K562 (cell line): ENCODE measurements around the gene CNNM4.

Experiments
- CREB1 ChIP-seq, 2 experiments: sonication (generic) in 1 of 2; formaldehyde crosslinking in 1 of 2; IDR thresholded peaks; 2 replicates each; pipeline versions ENCODE4 v1.6.1 to v1.8.0; 2012 to 2022; ENCODE audit warnings: inconsistent platforms in 1 of 2, mild to moderate bottlenecking in 1 of 2, missing genetic modification reagents in 1 of 2, moderate library complexity in 1 of 2
- CTCF ChIP-seq, 3 experiments: IDR thresholded peaks in 2 of 3; conservative IDR thresholded peaks in 1 of 3; 2 replicates each; pipeline ENCODE4 v1.5.1; 2011 to 2012; ENCODE audit warnings: low read length in 3 of 3, mild to moderate bottlenecking in 3 of 3, control low read depth in 2 of 3, improper control_type of control experiment in 1 of 3, inconsistent platforms in 1 of 3, low read depth in 1 of 3, mixed read lengths in 1 of 3, moderate library complexity in 1 of 3; ENCODE audit not compliant: insufficient read depth in 2 of 3
- EZH2 ChIP-seq: IDR thresholded peaks from 2 replicates; pipeline ENCODE4 v1.6.1; 2012; ENCODE audit warnings: low read depth, mild to moderate bottlenecking, inconsistent platforms, low read length, borderline replicate concordance
- FIP1L1 ChIP-seq: fragments of 200-400 bp; formaldehyde crosslinking; IDR thresholded peaks from 2 replicates; pipeline ENCODE4 v1.6.1; 2018; ENCODE audit warnings: mild to moderate bottlenecking, low read depth, low read length; ENCODE audit not compliant: poor library complexity, severe bottlenecking
- NR2C2 ChIP-seq, 2 experiments: fragments of 200-800 bp in 1 of 2; sonication (Bioruptor generic) in 1 of 2; sonication (generic) in 1 of 2; formaldehyde crosslinking in 1 of 2; IDR thresholded peaks; 2 replicates each; pipeline versions ENCODE4 v1.6.1 to v1.8.0; 2016 to 2022; ENCODE audit warnings: mild to moderate bottlenecking in 1 of 2, missing compliant biosample characterization in 1 of 2, missing genetic modification characterization in 1 of 2, missing genetic modification reagents in 1 of 2
- POLR2AphosphoS5 ChIP-seq: IDR thresholded peaks from 2 replicates; pipeline ENCODE4 v1.6.1; 2011; ENCODE audit warnings: mild to moderate bottlenecking, low read depth, low read length, moderate library complexity; ENCODE audit not compliant: control insufficient read depth, insufficient read depth
- SMAD1 ChIP-seq: fragments of 150-350 bp; IDR thresholded peaks from 2 replicates; pipeline ENCODE4 v1.6.1; 2014; ENCODE audit warnings: low read length, low read depth; ENCODE audit not compliant: partially characterized antibody
- TEAD4 ChIP-seq, 2 experiments: sonication (generic) in 1 of 2; formaldehyde crosslinking in 1 of 2; IDR thresholded peaks; 2 replicates each; pipeline versions ENCODE4 v1.6.1 to v1.8.0; 2012 to 2022; ENCODE audit warnings: borderline replicate concordance in 1 of 2, inconsistent platforms in 1 of 2, low read length in 1 of 2, mild to moderate bottlenecking in 1 of 2, missing genetic modification reagents in 1 of 2

DNA sequence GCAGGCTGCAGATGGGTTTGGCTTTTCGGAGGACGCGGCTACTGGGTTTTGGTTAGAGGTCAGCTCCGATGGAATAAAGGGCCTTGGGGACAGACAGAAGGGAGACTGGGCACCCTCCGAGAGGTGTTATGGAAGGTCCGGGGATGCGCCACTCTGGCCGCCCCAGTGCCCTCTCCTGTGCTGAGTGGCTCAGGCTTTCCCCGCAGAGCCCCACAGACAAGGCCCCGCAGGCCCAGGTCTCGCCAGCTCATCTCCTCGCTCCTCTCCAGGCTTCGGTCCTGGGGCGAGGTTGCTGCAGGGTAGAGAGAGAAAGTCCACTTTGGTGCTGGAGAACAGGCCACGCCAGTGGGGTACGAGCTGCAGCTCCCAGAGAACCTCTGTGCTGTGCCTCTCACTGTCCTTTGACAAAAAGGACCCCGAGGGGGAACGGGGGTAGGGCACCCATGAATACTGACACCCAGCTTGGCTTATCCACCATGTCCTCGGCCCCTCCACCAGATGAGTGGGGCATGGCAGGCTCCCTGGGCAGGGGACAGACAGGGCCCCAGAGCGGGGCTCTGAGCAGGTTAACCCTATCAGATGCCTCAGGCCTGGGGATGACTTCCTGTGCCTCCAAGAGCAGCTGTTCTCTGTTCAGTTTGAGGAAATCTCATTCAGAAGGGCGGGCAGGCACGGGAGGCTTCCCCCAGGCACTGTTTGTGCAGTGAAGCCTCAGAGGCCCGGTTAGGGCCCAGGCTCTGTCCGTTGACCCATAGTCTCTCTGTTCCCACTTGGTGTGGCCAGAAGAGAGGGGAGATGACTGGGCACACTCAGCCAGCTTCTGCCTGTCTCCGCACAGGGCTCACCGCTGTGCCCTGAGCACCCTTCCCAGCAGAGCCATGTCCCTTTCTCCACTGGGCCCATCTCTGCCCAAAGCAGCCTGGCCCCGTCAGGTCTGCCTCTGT is 39.6 kb downstream of the CNNM4 start:
- TF ChIP-seq FIP1L1, result no peak
- TF ChIP-seq CTCF (IDR thresholded peaks at IDR 0.05 in 2 of 3, conservative IDR thresholded peaks at IDR 0.05 in 1 of 3; ENCODE audit: insufficient read depth in 2 of 3, low read depth in 1 of 3, low read length in 3 of 3), result no peak
- TF ChIP-seq TEAD4 (IDR thresholded peaks at IDR 0.05; ENCODE audit: low read length), result no peak
- TF ChIP-seq TEAD4 (CRISPR knock-in tag; IDR thresholded peaks at IDR 0.05; ENCODE audit: borderline replicate concordance), result no peak
- no peak for TF ChIP-seq POLR2AphosphoS5
- no peak for TF ChIP-seq NR2C2 (CRISPR knock-in tag; IDR thresholded peaks at IDR 0.05)
- no peak for TF ChIP-seq NR2C2 (tag; IDR thresholded peaks at IDR 0.05)
- no peak for TF ChIP-seq SMAD1
- no peak for TF ChIP-seq EZH2
- no peak for TF ChIP-seq CREB1 (IDR thresholded peaks at IDR 0.05)
- TF ChIP-seq CREB1 (CRISPR knock-in tag; IDR thresholded peaks at IDR 0.05), result no peak
